ENCODE results near the gene CDC42SE1. TPM values are rescaled to one million over a fixed set of nuclear protein-coding genes. Genes with fewer than 3 reads are reported as not detected.
A peak's percentile ranks its signal among the peaks of the same experiment; 100 is the strongest.

Gene CDC42SE1
- total and polyA plus RNA-seq, 9 of the 15 experiments (the other 6 are each of a cell fraction or from before 2014, with no cell fraction given): 78.1 to 189 (median 114) TPM

GRCh38 chr1:151006327-151007052 lies 52.9 kb downstream of the CDC42SE1 start, which contains the start of gene MINDY1 (continued):
- TF ChIP-seq MGA (IDR thresholded peaks at IDR 0.05) (peak; percentile 42; the same call in 1 of the 2 replicates), PTTG1 (tag; IDR thresholded peaks at IDR 0.05; ENCODE audit: low read depth) (no peak), ZNF695 (CRISPR knock-in tag; IDR thresholded peaks at IDR 0.05) (no peak), ZNF197 (CRISPR knock-in tag; IDR thresholded peaks at IDR 0.05; ENCODE audit: low read depth) (no peak), ZFP30 (CRISPR knock-in tag; IDR thresholded peaks at IDR 0.05; ENCODE audit: borderline replicate concordance) (no peak), CXXC5 (CRISPR knock-in tag; IDR thresholded peaks at IDR 0.05) (no peak), SRF (CRISPR knock-in tag; IDR thresholded peaks at IDR 0.05) (peak in 1 of 2 experiments; percentile 76; a peak in 1 of 4 replicates), BRD9 (IDR thresholded peaks at IDR 0.05; ENCODE audit: low read depth, partially characterized antibody) (no peak), MCM2 (IDR thresholded peaks at IDR 0.05; ENCODE audit: low read depth) (no peak), ZNF354B (CRISPR knock-in tag; IDR thresholded peaks at IDR 0.05) (no peak)
- TF ChIP-seq, protein P1, sequence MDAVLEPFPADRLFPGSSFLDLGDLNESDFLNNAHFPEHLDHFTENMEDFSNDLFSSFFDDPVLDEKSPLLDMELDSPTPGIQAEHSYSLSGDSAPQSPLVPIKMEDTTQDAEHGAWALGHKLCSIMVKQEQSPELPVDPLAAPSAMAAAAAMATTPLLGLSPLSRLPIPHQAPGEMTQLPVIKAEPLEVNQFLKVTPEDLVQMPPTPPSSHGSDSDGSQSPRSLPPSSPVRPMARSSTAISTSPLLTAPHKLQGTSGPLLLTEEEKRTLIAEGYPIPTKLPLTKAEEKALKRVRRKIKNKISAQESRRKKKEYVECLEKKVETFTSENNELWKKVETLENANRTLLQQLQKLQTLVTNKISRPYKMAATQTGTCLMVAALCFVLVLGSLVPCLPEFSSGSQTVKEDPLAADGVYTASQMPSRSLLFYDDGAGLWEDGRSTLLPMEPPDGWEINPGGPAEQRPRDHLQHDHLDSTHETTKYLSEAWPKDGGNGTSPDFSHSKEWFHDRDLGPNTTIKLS (IDR thresholded peaks at IDR 0.05; ENCODE audit: borderline replicate concordance, low read depth): no peak

Measured in K562 (cell line).